HG03432 (cell line): Measurements from ENCODE around the gene TANC1.

Experiments
- ATAC-seq: cut with Tn5 transposase; IDR thresholded peaks from one replicate; pipeline ENCODE4 v1.9.1; 2021; ENCODE audit warnings: mild to moderate bottlenecking, moderate library complexity; ENCODE audit not compliant: unreplicated experiment

Gene TANC1

DNA sequence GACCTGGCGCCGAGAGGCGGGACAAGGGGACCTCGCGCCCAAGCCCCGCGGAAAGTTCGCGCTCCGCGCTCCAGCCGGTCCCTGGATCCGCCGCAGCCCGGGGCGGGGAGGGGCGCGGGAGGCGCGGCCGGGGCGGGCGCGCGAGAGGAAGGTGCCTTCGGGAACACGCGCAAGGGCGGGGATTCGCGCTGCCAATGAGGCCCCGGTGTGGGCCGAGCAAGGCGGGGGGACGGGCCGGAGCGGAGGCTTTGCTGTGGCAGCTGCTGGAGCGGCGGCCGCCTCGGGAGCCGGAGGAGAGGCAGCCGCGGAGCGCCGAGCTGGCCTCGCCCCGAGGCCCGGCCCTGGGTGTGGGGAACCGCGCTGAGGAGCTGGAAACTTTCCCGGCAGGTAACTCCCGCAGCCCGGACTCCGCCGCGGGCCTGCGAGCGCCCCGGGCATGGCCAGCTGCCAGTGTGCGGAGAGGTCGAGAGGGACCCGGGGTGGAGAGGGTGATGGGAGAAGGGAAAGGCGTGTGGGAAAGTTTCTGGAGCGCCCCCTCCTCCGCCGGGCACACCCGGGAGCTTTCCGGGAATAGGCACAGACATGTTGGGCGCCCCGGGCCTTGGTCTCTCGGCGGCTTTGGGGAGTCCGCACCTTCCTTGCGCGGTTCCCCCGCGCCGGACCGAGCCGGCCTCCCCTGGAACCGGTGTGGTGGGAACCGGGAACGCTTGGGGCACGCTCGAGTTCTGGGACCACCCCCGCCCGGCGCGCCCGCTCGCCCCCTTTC, at the start of gene TANC1:
TANC1 (plus strand) TSS at position 245 of the 766 bp plus-strand sequence. CDS start 97,271 bp downstream, outside the sequence.
- ATAC-seq: peak; percentile 97

DNA sequence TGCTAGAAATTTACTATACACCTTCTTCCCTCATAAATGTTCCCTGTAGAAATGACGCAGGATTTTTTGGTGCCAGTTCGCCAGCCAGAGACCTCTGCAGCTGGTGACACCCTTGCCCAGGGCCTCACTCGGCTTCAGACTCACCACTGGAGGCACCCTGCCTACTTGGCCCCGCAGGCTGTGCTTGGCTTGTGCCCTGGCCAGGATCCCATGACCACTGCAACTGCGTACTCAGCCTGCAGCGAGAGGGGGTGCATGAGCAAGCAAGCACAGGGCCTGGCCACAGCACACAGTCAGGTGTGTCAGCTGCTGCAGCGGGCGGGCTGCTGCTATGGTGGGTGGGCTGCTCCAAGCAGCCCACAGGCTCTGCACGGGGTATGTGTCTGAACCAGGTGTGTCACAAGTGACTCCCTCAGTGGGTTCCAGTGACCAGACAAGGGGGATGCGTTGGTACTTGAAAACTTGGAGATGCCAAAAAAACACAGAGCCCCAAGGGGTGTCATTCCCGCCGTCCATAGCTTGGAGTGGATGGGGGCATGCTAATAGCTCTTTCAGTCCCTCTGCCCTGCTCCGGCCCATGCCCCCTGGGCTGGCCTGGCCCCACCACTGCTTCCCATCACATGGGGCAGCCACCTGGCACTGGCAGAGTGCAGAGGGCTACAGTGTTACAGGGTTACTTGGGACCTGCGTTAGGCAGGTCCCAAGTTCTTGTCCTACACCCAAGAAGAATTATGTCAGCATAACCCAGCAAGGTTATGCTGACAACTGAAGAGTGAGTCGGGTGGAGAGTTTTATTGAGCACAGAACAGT, 46.6 kb upstream of the TANC1 start:
- no peak for ATAC-seq

DNA sequence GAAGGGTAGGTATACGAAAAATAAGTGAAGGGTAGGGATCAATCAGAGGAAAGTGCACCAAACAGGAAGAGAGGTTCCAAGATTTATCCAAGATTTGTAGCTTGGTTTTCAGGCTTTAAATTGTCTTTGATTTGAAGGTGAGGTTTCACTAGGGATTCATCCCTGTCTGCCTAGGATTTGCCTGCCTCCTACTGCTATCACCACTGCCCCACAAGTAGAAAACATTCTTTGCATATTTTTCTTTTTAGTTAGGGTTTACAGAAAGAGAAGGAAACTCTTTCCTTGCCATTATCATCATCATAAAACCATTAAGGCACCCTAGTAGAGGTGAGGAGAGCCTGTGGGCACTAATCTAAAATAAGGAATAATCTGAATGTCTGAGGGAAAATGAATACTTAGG, 45.8 kb upstream of the TANC1 start:
- no peak for ATAC-seq

DNA sequence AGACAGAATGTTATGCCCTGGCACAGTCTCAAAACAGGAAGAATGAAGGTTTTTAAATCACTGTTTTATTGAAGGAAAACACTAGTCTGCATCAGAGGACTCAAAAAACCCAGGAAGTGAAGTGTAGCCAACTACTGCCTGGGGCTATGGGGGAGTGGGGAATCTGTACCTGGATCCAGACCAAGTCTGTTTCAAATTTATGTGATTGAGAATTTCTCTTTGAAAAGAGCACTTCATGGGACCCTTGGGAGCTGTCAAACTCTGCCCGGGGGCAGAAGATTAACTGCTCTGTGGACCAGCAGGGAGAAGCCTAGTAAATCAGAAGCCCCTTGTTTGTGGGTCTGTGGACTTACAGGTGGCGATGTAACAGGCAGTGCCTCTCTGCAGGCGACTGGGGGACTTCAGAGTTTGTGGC, 45.3 kb upstream of the TANC1 start:
- ATAC-seq: no peak

DNA sequence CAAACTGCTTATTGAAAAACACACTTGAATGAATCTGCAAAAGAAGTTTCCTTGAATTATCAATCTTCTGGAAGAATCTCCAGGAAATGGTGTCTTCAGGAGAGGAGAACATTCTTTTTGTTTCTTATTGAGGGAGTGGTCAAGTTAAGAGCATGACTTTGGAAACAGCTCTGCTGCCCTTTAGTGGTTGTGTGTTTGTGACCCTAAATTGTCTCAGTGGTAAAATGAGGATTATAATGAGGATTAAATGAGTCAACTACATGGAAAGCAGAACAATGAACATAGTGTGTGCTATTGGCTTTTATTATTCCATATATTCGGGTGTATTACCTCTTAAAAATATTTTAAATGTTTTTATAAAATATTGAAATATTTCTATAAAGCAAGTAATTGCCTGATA, 44.8 kb upstream of the TANC1 start:
- no peak for ATAC-seq

DNA sequence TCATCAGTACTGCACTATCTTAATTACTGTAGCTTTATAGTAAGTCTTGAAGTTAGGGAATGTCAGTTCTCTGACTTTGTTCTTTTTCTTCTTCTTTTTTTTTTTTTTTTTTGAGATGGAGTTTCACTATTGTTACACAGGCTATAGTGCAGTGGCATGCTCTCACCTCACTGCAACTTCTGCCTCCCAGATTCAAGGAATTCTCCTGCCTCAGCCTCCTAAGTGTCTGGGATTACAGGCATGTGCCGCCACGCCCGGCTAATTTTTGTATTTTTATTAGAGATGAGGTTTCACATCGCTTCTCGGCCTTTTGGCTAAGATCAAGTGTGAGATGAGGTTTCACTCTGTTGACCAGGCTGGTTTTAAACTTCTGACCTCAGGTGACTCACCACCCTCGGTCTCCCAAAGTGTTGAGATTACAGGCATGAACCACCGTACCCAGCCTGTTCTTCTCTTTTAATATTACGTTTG, 41.9 kb upstream of the TANC1 start:
- ATAC-seq: peak; percentile 71

DNA sequence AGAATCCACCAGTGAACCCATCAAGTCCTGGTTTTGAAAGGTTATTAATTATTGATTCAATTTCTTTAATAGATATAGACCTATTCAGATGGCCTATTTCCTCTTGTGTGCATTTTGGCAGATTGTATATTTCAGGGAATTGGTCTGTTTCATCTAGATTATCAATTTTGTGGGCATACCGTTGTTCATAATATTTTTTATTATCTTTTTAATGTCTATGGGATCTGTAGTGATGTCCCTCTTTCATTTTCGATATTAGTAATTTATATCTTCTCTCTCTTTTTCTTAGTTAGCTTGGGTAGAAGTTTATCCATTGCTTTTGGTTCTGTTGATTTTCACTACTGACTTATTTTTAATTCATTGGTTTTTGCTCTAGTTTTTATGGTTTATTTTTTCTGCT, 39.9 kb upstream of the TANC1 start:
- no peak for ATAC-seq

DNA sequence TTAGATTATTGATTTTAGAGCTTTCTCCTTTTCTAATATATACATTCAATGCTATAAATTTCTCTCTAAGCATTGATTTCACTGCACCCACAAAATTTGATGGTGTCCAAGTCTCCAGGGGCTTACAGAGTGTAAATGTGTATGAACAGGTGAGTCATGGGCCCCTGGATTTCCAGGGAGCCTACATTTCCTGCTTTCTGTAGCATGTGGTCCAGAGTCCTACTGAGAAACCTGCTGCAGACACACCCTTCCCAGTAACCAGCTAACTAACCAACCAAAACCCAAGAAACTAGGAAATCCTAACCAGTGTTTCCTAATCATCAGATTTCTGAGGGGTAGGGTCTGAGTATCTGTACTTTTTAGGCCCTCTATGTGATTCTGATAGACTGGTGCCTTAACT, 39.5 kb upstream of the TANC1 start:
- no peak for ATAC-seq

DNA sequence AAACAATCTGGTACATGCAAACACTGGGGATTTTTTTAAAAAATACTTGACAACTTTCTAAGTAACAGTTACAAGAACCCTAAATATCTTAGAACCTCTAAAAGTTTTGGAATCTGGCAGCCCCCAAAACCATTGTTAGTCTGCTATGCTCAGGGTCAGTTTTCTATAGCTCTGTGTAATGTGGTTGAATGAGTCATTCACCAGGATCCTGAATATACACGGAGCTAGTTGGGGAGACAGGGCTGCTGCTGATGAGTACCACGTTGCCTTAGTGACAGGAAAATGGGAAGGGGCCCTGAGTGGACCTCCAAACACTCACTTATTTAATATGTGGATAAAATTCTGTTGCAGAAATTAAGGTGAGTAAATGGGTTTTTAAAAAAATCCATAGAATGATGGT, 36.9 kb upstream of the TANC1 start:
- no peak for ATAC-seq

DNA sequence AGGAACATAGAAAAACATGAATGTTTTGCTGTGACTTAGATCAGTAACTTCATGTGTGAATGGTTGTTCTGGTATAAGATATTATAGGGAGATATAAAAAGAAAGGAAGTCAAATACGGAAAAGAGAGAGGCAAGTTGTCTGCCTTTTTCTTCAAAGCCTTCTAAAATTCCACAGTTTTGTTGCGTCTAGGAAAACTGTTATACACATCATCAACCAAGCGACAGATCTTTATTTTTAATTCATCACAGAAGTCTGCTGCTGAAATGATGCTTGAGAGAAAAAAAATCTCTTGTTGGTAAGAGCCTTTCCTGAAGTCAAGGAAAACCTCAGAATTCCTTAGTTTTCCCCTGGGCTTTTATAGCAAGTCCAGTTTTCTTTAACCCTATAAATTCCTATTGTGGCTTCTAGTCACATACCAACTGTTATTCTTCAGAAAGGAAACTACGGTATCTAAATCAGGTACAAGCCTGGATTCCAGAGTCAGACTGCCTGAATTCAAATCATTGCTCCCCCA, 36.3 kb upstream of the TANC1 start:
- no peak for ATAC-seq

DNA sequence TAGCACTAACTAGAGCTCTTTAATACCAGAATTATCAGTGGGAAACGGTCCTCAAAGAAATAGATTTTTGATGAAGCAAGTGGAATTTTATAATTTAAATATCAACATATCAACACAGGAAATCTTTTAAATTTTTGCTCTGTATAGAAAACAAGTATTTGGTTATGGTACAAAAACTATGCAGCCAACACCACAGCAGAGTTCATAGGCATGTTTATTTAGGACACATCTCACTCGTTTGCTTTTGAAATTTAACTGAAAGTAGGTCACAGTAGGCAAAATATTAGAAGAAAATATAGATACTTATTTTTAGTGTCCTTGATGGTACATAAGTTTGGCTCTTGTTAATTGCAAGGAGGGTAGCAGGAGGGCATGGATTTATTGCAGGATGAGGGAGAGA, 34.3 kb upstream of the TANC1 start:
- no peak for ATAC-seq

DNA sequence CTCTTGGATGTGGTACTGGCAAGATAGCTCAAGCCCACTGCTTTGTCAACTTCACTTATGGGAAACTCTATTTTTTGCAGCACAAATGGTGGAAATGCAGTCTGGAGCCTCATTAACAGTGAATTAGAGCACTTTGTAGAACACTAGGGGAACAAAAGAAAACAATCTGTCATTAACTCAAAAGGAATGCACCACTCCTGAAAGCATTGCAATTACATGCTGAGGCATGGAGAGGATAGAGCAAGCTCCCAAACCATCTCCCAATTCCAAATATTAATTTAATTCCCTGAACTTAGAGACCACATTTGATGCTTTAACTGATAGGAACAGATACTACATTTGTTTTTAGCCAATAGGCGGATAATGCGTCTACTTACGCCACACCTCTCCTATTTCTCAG, 32.8 kb upstream of the TANC1 start:
- ATAC-seq: no peak

DNA sequence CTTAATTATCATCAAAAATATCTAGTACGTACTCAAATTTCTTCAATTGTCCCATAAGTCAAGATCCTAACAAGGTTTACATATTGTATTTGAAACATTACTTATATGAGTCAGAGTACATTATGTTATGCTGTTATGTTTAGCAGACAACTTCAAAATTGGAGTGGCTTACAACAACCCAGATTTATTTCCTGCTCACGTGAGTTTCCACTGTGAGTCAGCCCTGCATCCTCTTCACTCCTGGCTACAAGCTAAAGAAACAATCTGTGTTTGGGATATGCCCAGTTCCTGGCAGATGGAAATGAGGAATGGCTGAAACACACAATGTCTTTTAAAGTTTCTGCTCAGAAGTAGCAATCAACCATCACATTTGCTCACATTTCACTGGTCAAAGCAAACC, 31.5 kb upstream of the TANC1 start:
- no peak for ATAC-seq

DNA sequence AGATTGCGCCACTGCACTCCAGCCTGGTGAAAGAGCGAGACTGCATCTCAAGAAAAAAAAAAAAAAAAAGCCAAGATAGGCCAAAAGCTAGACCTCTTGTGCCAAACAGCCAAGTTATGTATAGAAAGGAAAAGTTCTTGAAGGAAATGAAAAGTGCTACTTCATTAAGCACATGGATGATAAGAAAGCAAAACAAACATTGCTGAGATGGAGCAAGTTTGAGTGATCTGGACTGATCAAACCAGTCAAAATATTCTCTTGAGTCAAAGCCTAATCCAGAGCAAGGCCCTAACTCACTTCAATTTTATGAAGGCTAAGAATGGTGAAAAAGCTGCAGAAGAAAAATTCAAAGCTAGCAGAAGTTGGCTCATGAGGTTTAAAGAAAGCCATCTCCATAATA, 28.1 kb upstream of the TANC1 start:
- no peak for ATAC-seq

DNA sequence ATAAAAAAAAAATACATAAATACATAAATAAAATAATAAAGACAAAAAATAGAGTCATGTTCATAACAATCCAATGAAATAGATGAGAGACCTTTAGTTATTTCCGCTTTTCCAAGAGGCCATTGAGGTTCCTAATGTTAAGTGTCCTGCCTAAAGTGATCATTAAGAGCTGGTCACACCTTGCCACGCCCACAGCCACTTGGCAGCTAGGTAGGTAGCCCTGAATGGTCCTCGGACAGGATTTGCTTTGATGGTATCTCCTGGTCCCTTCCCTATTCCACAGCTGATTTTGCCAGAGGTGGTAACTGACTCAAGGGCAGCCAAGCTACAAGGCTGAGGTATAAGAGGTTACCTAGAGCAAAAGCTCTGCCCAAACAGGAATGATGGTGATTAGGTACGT, 24.5 kb upstream of the TANC1 start:
- no peak for ATAC-seq

DNA sequence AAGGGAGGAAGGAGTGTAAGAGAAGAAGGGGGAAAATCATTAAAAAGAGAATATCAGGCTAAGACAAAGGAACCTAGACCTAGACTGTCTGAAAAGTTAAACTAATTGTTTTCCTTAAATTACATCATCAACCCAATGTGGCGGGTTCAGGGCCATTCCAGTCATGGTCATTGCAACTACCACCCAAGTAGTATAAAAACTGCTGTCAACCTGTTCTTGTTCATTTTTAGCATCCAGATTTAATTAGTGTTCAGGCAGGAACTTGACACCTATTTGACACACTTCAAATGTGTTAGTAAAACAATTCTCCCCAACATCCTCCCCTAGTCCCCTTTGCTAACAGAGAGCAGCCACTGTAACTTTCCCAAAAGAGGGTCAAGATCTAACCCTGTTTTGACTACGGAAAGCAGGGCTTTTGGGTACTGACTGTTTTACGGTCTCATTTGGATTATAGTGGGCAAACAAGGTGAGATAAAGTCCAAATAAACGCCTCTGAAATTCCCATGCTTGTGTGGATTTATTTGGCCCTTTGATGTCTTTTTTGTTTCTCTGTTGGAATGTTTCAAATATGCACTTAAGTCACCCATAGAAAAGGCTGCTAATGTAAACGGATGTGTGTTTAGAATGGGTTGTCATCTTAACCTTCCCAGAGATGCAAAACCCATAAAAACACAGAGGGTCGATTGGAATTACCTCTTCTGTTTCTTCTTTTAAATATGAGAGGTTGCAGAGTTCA, 19.3 kb upstream of the TANC1 start:
- ATAC-seq: no peak

DNA sequence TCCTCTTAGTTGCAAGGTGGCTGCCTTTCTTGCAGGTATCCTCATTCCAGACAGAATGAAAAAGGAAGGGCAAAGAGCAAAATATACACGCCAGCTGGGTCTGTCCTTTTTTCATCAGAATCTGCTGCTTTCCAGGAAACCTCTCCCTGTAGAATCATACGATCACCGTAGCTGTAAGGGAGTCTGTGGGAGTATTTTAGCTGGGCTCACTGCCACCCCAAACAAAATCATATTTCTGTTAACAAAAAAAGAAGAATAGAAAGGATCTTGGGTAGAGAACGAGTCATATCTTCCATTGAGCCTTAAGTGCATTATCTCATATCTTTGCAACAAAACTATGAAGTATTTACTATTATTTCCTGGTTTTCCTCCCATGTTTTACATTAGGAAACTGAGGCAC, 15.0 kb upstream of the TANC1 start:
- ATAC-seq: no peak

DNA sequence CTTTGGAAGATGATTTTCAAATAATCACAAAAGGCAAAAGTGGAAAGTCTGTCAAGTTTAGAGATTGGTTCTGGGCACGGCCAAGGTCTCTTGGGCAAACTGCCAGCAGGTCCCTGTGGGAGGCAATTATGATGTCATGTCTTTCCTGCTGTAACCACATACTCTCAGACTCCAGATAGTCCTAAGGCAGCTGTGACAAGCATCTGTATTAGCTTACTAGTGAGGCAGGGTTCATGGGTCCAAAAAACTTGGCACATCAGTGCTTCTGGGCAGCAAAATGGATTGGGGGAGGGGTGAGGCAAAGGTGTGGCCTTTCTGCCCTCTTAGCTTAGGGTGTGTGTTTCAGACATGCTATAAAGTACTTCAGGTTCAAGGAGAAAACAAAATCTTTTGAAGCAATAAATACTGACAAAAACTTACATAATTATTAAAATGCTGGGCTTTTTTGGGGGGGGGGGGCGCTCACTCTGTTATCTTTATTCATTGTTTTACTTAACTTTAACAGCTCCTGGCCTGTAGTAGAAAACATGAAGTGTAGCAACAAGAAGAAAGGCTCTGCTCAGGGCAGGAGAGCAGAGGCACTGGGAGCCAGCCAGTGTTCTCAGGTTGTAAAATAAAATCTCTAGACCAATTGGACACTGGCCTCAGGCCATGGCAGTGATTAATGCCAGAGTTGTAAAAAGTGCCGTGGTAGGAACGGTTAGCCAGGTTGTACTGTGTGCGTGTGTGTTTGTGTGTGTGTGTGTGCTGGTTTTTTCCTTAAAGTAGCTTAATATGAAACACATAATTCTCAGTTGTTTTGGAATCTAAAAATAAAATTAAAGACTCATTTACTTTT, 14.3 kb upstream of the TANC1 start:
- peak; percentile 87 for ATAC-seq

DNA sequence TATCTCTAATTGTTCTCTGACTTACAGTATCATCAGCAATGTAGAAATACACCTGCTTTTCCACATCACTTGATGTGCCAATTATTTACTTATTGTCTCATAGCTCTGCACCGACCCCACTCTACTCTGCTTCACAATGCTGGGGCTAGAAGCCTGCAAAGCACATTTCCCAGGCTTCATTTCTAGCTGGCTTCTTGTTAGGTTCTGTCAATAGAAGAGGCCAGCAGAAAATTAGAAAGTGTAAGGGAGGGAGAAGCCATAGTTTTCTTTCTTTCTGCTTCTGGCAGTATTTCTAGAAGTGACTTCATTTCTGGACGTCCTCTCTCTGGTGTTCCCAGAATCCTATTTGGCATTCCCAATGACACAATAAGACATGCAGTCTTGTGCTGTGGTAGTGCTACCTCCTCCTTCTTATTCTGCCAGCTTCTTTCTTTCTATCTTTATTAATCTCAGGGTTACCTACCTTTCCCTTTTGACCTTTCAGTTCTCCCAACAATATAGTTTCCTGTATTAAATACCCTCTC, 12.5 kb upstream of the TANC1 start:
- ATAC-seq: no peak

DNA sequence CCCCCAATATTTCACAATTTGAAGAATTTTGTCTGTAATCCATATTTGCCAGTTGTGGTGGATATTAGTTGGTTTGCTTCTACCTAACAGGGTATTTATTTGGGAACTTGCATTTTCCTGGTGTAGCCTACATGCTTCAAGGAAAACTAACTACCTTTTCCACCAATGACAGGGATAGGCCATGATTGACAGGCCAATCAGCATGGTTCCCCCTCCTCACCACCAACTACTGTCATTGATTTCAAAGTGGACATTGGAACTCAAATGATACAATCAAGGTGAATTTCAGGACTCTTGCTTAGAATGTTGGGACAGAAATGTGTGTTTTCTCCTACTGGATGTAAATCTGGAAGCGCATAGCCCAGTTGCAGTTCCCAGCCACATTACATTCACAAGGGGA, 10.1 kb upstream of the TANC1 start:
- ATAC-seq: no peak
